HG03469 (cell line): ENCODE data around the gene ADSS1.
"Not testable (repeated sequence)": the region's sequence is repeated elsewhere in the genome, so short reads cannot be mapped to it uniquely, and the experiment has no call there.

Experiments
- ATAC-seq: cut with Tn5 transposase; IDR thresholded peaks from one replicate; pipeline ENCODE4 v1.9.1; 2021; ENCODE audit warnings: mild to moderate bottlenecking, moderate library complexity, moderate number of reproducible peaks; ENCODE audit not compliant: unreplicated experiment

The ADSS1 gene

DNA sequence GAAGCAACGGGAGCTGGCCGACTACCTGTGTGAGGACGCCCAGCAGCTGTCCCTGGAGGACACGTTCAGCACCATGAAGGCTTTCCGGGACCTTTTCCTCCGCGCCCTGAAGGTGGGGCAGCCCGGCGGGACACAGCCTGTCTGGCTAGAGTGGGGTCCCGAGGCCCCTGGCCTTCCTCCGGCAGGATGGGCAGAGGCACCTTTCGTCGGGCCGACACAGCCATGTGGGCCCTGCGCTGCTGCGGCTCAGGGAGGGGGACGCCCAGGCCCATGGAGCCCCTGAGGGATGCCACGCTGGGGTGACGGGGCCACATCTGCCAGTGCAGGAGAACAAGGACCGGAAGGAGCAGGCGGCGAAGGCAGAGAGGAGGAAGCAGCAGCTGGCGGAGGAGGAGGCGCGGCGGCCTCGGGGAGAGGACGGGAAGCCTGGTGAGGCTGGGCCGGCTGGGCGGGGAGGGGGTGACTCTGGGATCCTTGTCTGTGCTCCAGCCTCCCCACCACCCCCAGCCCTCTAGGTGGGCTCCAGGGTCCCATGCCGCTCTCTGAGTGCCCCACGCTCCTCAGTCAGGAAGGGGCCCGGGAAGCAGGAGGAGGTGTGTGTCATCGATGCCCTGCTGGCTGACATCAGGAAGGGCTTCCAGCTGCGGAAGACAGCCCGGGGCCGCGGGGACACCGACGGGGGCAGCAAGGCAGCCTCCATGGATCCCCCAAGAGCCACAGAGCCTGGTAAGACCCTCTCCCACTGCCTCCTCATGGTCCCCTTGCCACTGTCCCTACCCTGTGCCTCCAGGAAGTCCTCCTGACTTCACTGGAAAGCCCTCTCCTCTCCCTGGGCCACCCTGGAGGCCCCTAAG is 10.9 kb upstream of the ADSS1 start:
- no peak for ATAC-seq

DNA sequence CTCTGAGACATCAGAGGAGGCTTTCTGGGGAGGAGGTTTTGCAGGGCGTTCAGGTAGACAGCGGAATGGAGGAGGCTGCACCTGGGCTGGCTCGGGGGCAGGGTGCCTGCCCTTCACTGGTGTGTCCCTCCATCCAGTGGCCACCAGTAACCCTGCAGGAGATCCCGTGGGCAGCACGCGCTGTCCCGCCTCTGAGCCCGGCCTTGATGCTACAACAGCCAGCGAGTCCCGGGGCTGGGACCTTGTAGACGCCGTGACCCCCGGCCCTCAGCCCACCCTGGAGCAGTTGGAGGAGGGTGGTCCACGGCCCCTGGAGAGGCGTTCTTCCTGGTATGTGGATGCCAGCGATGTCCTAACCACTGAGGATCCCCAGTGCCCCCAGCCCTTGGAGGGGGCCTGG is 10.0 kb upstream of the ADSS1 start:
- ATAC-seq, result no peak

DNA sequence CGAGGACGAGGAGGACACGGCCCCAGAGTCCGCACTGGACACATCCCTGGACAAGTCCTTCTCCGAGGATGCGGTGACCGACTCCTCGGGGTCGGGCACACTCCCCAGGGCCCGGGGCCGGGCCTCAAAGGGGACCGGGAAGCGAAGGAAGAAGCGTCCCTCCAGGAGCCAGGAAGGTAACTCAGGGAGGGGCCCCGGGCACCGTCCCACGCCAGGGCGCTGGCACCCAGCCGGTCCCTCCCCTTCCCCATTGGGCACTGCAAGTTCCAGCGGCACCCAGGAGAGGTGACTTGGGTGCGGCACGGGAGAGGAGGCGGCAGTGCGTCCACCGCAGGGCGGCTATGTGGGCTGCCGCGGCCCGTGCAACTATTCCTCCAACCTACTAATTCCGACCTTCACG is 9.3 kb upstream of the ADSS1 start:
- no peak for ATAC-seq

DNA sequence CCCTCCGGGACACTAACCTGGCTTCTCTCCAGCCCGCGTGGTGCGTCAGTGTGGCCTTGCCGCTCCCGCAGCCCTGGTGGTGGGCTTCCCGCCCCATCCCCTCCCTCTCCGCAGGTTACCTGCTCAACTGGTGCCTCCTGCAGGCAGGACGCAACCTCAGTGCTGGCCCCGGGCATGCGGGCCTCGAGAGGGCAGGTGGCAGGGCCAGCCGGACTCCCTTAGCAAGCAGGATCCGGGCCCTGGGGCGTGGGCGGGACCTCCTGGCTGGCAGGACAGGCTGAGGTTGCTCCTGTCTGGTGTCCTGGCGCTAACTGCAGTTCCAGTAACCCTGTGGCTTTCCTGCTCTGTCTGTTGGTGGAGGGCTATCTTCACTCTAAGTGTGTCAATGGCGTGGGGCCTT is 8.6 kb upstream of the ADSS1 start:
- ATAC-seq, result no peak

DNA sequence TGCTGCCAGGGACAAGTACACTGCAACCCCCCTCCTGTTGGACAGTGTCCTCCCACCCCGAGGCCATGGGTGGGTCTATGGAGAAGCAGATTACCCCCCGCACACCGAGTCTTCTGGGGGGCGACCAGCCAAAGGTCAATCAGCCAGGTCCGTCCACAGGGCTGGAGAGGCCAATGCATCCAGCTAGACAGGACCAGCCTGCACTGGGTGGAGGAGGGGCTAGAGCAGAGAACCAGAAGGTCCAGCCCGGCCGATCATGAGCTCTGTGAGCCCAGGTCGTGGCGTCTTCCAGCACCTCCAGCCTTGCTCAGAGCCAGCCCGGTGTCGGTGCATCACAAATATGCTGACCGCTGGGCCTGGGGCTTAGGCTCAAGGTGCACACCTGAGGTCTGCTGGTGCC is 8.2 kb upstream of the ADSS1 start:
- no peak for ATAC-seq

DNA sequence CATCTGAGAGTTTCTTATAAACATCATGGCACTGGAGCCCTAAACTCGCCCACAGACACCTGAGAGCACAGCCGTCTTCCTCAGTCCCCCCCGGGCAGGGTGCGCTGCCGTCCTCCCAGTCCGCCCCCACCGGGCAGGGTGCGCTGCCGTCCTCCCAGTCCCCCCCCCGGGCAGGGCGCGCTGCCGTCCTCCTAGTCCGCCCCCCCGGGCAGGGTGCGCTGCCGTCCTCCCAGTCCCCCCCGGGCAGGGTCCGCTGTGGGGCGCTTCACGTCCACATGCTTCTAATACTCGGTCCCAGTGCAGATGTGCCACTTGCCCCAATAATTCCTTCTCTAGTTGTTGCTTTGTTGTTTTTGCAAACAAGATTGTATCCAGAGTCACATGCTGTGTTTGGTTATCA is 6.9 kb upstream of the ADSS1 start:
- no peak for ATAC-seq

DNA sequence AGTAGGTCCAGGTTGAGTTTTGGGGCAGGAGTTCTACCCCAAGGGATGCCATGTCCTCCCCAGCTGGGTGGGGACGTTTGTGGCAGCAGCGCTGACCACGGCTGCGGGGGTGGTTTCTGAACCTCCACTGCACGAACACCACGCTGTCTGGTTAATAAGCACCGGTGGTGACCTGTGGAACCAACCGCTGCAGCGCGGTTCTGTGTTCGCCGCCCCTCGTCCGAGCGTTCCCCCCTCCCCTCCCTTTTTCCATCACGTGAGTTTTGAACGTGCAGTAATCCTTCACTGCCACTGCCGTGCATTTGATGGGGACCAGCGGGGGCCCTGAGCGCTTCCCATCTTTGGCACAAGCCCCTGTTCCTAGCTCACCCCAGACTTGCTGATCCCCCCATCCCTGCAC is 6.4 kb upstream of the ADSS1 start:
- no peak for ATAC-seq

DNA sequence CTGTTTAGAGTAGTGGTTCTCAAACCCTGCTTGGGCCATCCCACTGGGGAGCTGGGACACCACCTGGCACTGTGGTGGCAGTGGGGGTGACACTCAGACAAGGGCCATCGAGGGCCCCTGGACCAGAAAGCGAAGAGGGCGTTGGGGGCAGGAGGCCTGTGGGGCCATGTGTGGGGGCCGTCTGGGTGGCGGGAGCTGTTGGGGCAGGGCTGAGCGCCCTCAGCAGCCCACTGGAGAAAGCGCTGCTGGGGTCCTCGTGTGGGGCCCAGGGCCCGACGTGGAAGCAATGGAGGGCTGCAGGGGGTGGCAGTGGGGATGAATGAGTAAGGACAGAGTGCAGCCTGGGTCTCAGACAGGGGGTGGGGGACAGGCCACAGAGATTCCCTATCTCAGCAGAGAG is 5.9 kb upstream of the ADSS1 start:
- ATAC-seq, result no peak

DNA sequence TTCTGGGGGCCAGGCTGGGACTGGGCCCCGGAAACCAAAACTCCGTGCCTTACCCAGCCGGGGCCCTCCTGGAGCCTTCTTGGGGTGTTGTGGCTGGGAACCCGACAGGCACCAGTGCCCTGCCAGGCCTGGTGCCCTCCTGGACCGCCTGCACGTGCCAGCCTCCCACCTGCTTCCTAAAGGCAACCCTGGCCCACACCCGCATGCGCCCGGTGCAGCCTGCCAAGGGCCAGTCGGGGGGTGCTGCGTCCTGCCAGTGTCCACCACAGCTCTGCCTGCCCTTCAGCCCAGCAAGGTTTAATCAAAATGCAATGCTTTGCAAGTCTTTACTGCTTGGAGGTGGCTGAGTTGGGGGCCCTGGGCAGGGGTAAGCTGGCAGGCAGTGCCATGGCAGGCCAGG is 5.2 kb upstream of the ADSS1 start:
- no peak for ATAC-seq

DNA sequence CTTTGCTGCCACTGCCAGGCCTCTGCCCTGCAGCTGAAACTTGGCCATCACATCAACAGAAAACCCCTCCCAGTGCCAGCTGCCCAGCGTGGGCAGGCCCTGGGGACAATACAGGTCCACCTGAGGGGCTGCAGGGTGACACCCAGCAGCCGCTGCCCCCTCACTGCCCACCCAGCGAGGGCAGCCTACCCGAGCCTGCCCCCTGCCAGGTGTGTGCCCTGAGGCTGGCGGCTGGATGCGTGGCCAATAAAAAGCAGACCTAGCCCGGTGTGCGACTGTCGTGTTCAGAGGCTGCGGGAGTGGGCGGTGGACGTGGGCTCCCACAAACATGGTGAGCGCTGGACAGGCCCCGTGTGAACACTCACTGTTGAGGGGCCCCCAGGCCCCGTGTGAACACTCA is 4.7 kb upstream of the ADSS1 start:
- ATAC-seq, result no peak

DNA sequence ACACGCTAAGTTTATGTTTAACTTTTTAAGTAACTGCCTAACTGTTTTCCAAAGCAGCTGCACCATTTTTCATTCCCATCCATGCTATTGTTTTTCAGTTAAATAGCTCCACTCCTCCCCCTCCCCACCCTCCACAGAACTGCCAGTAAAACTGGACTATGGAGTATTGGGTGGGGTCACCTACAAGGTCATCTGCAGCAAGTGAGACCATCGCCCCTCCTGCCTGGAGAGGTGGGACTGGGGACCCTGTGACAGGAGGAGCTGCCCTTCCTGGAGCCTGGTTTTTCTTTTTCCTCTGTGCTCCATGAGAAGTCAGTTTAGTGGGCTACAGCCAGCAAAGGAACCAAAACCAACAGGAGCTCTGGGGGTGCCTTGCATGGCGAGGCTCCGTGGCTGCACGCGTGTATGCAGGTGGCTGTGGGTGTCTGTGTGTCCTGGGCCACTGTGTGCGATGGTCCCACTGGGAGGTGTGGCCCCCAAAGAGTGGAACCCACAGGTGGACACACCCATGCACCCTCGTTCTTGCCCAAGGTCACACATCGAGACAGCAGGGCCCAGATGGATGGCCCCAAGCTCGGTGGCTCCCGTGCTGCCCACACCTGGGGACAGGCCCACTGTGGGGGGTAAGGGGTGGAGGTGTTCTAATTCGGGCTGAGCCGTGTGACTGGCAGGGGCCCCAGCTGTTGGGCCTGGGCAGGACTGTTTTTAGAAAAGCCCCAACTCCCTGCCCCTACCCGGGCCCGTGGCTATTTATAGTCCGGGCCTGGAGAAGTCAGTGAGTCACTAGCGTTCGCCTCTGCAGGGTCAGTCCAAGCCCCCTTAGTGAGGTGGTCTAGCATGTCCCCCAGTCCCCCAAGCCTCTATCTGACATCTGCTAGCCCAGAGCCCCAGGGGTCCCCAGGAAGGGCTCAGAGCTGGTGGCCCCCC is 2.3 kb upstream of the ADSS1 start:
- ATAC-seq, result no peak

DNA sequence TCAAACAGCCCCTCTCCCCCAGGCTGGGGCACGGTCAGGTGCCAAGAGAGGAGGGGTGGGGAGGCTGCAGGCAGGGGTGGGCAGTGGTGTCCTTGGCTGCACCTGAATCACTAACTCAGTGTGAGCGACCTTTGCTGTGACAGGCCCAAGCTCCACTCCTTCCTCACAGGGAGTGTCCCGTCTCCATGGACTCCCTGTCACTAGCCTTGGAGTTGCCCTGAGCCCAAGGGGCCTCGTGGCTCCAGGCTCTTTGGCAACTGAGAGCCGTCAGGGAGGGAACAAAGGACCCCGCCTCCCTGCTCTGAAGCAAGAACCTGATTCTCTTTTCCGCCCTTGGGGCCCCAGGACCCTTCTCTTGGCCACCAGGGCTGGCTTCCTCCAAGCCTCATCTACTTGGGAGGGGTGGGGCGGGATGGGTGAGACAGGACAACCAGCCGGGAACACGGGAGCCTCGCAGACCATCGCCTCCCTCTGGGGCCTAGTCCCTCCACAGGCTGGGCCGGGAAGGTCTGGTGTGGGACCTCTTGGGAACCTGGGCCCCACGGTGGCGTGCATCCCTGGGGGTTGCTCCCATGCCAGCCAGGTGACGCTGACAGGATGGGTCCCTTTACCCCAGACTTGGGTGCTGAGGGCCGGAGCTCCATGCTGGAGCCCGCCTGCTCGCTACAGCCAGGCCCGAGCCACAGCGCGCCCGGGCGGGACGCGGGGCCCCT is 935 bp upstream of the ADSS1 start:
- ATAC-seq, result no peak

DNA sequence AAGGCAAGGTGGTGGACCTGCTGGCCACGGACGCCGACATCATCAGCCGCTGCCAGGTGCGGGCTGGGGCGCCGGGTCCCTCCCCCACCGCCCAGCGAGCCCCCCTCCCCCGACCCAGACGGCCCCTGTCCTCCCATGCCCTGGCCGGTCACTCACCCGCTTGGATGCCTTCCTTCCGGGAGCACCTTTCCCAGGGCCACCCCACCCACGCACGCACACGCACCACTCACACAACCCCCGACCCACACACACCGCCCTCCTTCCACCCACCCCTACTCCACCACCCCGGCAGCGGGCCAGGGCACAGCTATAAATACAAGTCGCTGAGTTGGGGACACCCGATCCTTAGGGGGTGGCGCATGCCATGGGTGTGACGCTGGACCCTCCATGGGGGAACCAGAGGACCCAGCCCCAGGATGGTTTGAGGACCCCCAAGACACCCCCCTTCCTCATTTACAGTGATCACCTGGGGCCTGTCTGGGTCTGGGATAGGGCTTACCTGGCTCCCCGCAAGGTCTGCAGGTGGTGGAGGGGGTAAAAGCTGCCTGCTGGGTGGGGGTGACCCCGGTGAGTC is 465 bp downstream of the ADSS1 start:
- ATAC-seq, result no peak

DNA sequence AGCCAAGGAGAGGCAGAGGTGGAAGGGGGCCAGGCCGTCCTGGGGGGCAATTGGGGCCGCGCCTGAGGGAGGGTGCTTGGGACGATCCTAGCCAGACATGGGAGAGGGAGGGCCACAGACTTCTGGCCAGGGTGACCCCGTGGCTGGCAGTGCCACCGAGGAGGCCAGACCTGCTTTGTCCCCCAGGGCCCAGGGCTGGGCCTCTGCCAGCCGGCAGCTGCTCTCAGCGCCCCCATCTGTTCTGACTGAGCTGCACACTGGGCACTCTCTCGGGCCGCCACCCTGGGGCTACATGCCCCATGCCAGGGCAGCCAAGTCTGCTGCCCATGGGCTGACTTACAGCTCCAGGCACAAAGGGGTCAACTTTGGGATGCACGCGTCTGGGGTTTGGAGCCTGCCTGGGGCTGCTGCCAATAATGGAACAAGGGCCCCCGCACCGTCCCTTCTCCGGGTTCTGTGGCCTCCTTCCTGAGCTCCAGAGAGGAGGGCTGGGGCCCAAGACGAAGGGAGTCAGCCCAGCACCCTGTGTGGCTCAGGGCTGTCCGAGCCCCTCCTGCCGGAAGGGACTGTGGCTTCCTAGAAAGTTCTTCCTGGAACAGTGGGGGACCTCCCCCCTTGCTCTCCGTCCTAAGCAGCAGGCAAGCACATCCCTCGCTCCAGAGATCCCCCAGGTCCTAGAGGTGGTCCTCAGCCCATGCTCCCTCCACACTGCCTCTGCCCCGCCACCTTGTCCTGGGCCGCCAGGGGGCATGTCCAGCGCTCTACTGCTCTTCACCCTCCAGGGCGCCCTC is 1.1 kb downstream of the ADSS1 start:
- ATAC-seq, result no peak

DNA sequence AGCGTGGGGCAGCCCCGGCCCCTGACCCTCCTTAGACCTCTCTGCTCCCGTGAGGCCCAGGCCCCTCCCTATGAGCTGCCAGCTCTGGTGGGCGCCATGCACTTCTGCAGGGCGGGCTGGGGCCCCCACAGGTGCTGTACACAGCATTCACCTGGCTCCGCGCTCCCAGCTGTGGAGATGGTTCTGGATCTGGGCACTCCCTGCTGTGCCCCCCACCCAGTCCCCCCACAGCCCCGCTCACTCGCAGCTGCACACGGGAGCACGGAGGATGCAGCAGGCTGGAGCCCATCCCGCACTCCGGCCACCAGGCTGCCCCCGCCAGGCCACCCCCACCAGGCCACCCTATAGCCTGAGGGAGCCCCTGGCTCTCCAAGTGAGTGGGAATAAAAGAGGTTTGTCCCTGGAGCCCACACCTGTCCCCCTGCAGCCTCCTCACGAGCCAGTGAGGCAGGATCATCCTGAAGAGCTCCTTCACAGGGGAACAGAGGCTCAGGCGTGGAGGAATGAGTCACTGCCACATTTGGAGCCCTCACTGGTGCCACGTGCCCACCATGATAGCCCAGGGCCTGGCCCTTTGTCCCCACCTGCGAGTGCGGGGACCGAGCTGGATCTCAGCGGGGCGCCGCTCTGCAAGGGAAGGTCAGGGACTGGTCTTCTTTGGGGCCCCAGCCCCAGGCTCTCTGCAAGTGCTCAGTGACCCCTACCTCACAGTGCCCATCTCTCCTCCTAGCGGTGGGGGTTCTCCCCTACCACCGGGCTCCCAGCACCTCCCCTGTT is 1.9 kb downstream of the ADSS1 start:
- no peak for ATAC-seq

DNA sequence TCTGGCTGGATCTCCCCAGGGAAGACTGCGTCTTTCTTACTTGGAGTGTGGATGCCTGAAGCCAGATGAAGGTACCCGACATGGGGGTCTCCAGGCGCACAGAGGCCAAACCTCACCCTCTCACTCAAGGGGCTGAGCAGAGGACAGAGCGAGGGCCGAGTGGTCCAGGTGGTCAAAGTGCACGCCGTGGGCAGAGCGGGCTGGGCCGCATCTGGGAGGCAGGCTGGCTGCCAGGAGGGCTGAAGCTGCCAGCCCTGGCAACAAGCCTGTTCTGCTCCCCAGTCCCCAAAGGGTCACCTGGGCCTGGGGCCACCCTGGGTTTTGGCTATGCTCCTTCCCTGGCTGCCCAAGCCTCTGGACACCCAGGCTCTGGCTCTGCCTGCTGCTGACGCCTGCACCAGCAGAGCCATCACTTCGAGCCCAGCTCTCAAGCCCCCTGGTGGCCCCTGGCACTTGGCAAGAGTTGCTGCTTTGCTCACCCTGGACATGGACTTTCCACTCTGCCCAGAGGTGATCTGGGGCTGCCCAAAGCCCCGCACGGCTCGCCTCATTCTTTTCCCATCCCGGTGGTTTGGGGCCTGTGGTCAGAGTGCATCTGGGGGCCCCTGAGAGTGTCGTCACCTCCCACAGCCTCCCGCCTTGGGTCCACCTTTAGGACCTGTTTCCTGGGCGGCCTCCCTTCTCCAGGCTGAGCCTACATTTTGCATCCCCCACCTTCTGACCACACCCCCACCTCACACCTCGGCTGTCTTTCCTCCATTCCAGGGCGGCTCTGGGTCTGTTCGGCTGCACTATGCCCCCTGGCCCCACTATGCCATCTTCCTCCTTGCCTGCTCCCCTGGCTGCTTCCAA is 2.8 kb downstream of the ADSS1 start:
- no peak for ATAC-seq

DNA sequence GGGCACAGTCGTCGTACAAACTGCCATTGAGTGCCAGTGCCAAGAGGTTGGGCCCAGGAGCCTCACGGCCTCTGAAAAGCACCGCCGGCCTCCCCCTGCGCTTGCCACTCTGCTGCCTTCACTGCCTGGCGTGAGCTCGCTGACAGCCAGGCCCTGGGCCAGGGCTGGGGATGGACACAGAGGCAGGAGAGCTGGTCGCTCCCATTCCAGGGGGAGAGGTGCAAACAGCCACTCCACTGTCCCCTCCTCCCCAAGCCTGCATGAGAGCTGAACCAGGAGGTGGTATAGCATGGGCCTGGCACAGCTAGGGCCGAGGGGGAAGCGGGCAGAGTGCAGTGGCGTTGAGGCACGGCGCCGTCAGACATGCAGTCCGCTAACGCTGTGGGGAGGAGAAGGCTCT is 4.6 kb downstream of the ADSS1 start:
- no peak for ATAC-seq

DNA sequence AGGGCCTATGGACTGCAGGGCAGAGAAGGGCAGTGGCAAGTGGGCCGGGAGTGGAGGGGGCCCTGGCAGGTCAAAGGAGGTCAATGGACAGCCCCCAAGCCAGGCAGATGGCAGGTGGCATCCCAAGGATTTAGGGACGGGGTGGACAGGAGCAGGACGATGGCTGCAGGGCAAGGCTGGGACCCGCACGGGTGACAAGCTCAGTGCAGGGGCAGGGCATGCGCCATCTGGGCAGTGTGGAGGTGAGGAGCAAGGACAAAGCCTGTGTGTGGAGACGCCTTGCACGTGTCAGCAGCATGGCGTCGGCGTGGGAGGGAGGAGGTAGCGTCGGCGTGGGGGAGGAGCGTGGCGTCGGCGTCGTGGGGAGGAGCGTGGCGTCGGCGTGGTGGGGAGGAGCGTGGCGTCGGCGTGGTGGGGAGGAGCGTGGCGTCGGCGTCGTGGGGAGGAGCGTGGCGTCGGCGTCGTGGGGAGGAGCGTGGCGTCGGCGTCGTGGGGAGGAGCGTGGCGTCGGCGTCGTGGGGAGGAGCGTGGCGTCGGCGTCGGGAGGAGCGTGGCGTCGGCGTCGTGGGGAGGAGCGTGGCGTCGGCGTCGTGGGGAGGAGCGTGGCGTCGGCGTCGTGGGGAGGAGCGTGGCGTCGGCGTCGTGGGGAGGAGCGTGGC is 5.3 kb downstream of the ADSS1 start:
- not testable (repeated sequence) for ATAC-seq
